ELF-1 (cell line): ENCODE results near the gene TUSC2.

Source experiments
- DNase-seq: peaks from one replicate; pipeline ENCODE4 v3.0.0-alpha.2; 2016; ENCODE audit warnings: low read depth, low spot score

Gene TUSC2

GRCh38 chr3:50336452-50337174, 8.6 kb upstream of the TUSC2 start:
- DNase-seq: peak; percentile 48

DNA sequence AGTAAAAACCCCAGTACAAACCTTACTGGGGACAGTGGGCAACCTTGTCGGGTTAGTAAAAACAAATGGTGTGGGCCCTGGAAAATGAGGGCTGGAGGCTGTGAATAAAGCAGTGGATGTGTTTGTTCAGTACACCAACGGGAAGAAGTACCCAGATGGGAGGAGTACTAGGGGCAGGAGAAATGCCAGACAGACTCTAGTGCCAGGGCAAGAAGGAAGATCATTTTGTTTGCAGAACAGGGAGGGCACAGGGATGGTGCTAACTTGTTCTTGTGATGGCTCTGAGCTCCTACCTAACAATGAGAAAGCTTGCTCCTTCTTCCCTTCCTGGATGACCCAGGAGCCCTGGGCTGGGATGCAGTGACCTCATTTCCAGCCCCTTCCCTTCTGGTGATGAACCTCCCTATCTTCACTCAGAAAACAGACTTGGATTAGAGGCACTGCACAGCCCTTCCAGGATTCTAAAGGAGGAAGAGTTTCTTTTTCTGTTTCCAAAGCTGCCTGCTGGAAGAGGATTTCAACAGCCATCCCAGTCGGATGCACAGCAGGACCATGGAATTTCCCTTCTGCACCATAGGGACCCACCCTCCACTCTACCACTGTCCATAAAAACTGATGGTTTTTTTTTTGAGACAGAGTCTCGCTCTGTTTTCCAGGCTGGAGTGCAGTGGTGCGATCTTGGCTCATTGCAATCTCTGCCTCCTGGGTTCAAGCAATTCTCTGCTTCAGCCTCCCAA, 6.5 kb upstream of the TUSC2 start:
- no peak for DNase-seq

DNA sequence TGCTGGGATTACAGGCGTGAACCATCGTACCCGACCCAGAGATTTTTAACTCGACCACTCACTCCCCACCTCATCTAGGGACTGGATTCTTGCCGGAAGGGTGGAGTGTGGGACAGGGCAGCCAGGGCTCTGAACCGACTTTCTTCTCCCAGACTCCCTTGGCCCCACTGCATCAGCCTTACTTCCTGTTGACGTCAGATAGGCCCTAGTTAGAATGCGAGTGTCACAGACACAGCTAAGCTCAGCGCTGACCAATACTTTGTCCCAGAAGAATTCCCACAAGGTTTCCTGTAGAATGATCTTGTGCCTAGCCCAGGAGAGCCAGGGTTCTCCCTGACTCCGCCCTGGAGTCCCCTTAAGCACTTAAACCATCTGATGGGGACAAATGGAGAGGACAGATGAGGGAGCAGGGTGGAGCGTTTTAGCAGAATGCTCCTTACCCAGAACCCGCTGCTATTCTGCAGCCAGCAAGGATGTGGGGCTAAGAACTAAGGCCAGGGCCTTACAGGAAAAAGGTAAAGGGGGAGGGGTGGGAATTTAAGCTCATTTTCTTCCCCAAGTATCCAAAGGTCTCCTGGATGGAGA, 5.8 kb upstream of the TUSC2 start:
- DNase-seq: no peak

- no peak for DNase-seq
These were observed 3.4 kb upstream of the TUSC2 start for GRCh38 chr3:50331364-50331907.

DNA sequence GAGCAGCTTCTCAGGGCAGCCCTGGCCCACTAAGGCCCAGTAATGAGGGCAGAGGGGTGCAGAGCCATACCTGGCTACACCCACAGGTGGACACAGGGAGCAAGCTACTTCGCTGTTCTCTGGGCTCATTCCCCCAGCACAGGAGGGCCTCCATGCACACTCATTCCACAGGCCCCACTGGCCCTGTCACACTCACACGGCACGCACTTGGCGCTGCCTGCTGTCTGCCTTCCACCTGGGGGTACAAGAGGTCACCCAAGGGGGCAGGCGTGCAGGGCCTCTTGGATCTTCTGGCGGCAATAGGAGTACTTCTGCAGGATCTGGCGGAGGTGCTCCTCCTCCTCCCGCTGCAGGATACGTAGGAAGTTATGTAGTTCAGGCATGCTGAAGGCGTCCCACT, 2.3 kb upstream of the TUSC2 start:
- no peak for DNase-seq

DNA sequence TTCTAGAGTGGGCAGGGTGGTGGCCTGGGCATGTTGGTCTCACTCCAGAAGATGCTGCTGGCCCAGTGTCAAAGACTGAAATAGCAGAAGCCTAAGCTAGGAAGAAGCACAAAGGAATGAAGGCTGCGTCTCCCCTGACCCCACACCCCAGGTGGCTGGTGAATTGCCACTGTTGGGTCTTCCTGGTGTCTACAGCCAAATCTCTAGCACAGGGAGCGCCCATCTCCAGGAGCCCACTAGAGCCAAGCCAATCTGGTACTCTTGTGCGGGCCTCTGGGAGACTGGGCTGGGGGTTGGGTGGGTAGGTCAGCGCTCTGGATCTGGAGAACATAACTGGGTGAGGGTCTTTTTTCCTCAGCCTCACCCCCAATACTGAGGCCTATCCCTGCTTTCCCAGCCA, 894 bp downstream of the TUSC2 start:
- no peak for DNase-seq

- DNase-seq: no peak
These were observed 1.9 kb downstream of the TUSC2 start for GRCh38 chr3:50326182-50326541.

DNA sequence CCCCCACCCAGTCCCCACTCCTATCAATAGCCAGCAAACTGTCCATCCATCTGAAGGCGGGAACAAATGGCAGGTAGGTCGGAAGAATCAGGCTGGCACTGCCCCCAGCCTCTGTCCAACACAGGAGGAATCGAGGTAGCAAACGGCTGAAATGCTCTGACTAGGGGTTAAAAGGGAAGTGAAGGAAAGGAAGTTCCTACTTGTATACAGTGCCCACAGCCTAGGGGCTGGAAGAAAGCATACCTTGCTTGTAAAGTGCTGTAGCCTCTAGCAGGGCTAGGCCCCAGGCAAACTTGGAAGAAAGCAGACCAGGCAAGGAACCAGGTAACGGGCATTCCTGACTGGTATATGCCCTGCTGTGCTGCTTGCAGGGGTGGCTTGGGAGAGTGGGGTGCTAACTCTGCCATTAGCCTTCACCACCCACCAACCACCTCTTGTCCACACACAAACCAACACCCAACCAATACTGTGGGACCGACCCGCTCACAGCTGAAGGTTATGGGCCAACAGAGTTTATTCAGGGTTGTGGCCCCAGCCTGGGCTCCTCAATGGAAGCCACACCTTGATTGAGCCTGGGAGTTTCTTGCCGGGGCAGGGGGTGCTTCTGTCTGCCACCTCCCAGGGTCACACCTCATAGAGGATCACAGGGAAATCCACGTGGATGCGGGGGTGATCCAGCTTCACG, 2.4 kb downstream of the TUSC2 start:
- DNase-seq: no peak

DNA sequence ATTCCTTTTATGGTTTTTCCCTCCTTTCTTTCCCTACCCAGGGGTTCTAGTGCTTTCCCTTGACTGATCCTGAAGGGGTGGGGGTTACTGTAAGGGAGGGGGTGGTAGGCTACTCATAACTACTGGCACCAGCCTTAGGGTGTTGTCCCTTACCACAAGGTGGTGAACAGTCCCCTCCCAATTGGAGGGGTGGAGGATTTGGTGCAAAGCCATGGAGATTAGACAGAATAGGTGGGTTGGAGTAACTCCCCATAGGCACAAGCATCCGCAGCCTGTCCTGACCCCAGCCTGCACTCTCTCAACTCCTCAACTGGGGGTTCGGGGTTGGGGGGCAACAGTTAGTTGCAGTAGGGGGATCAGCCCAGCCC, 2.9 kb downstream of the TUSC2 start:
- no peak for DNase-seq

DNA sequence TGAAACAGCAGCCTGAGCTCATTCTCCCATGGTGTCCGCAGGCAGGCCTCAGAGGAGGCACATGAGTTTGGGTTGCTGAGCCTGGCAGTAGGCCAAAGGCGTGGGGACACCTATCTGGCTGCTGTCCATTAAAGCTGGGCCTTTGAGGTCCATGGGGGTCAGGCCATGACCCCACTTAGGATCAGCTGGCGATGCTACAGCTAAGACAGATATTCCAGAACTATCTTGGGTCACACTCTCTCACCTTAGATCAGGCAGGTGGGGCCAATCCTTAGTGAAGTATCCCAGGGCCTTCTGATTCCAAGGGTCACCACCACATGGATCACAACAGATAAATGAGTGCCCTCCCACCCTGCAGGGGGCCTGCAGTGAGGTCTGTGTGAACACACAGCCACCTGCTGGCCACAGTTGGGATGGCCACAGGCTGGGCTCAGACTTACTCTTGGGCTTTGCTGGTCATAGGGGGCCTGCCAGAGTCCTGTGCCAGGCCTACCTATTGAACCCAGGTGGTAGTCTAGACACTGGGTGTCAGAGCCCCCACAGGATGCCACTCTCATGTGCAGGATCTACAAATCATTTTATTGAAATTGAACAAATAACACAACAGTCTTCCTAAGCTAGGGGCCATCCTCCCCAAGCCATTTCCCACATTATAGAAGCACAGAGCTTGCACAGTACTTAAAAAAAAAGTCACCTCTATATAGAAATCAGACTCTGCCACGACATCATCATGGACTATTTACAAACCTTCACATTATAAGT, 3.5 kb downstream of the TUSC2 start:
- DNase-seq: peak; percentile 87

DNA sequence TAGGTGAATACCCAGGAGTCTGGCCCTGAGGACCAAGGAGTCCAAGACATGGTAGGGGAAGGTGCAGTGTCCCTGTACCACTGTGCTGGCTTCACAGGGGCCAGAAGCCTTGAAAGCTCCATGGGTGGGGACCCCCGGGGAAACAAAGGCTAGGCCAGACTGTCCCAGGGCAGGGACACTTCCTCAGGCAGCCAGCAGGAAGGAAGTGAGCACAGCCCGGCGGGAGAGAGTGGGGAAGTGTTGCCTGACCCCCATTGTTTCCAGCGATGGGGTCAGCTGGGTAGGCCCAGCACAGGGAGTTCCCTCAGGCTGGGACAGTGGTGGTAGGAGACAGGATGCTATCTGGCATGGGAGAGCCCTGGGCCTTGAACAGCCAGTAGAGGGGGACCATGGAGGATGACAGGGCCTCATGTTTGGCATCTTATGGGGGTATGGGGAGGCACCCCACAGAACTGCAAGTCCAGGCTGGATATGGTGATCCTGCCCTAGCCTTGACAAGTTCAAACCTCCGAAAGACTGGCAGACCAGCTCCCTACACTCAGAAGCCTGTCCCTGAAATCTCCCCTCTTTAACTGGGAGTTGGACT, 4.3 kb downstream of the TUSC2 start:
- no peak for DNase-seq

GRCh38 chr3:50323092-50323600, 4.9 kb downstream of the TUSC2 start:
- DNase-seq: no peak

DNA sequence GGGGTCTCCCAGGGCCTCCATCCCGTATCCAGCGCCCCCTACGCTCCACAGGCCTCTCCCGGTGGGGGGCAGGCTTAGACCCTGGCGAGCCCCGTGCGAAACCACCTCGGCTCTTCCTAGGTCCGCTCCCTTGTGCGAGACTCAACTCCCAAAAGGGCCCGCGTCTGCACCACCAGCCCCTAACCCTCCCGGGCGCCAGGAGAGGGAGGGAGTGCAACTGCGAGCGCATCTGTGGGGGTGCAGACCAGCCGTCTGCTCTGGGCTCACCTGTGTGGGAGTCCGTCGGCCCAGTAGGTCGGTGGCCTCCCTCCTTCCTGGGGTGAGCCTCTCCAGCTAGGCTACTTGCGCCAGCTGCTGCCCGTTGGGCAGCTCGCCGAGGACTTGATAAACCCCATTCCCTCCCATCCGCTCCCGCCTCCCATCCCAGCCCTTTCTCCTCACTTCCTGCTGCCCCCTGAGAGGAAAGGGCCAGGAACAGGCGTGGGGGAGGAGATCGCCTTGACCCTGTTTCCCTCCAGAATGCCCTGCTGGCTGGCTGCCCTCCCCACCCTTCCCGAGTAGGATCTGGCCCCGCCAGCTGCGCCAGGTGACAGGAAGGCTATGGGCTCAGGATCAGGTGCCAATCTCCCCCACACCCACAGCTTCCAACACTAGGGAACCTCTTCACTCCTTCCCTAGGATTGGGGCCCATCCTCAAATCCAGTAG, 5.5 kb downstream of the TUSC2 start, which contains the start of gene HYAL2:
HYAL2 (minus strand) TSS at position 360 of the 706 bp plus-strand sequence. CDS start 2,256 bp downstream, outside the sequence.
- DNase-seq: no peak

GRCh38 chr3:50322115-50322385, 6.0 kb downstream of the TUSC2 start:
- DNase-seq: no peak

DNA sequence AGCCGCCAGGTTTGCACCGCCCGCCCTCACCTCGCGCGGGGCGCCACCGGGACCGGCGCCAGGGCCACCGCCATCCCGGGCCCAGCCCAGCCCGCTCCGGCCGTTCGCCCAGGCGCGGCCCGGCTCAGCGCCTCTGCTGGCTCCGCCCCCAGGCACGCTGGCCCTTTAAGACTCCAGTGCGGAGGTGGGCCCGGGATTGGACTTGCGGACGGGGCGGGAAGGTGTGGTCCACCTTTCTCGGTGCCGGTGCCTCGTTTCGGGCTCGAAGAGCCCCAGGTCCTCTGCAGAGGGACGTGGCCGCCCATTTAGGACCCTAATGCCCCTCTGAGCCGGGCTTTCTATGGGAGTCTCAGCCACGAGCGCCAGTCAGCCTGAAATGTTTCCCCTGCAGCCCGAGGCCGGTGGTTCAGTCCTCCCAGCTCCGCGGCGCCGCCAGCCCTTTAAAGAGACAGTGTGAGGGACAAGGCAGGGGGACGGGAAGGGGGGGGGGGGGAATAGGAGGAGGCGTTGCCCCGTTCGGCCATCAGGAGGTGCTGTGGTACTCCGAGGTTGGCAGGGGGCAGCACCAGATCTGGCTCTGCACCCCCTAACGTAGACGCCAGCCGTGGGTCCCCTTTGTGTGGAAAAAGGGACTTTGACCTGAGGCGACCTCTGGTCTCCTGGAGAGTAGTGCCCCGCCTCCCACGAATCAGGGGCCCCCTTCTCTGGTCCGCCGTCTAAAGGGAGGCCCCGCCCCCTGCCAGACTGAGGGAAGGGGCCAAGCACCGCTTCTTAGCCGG, 6.5 kb downstream of the TUSC2 start:
- peak; percentile 95 for DNase-seq

GRCh38 chr3:50320853-50321335, 7.1 kb downstream of the TUSC2 start:
- peak; percentile 83 for DNase-seq

GRCh38 chr3:50319894-50320625, 8.0 kb downstream of the TUSC2 start:
- DNase-seq: no peak

GRCh38 chr3:50319181-50319893, 8.7 kb downstream of the TUSC2 start:
- no peak for DNase-seq
